Fibroblast of mammary gland (primary cell): ENCODE measurements around the gene SURF6.
A peak's percentile ranks its signal among the peaks of the same experiment; 100 is the strongest.
"Not testable (repeated sequence)": the region's sequence is repeated elsewhere in the genome, so short reads cannot be mapped to it uniquely, and the experiment has no call there.

Experiments used
- DNase-seq: peaks from one replicate; pipeline ENCODE4 v3.0.0-alpha.2; 2010; ENCODE audit warnings: low read depth
- H3K4me3 ChIP-seq: 2 replicates; pipeline ENCODE4 v1.5.1; 2011; ENCODE audit warnings: low read depth, mild to moderate bottlenecking, low read length, moderate library complexity; ENCODE audit not compliant: control insufficient read depth
- CTCF ChIP-seq: conservative IDR thresholded peaks from 2 replicates; pipeline ENCODE4 v1.5.1; 2011; ENCODE audit warnings: low read depth, low read length, inconsistent platforms; ENCODE audit not compliant: control insufficient read depth, insufficient read depth

Gene SURF6

DNA sequence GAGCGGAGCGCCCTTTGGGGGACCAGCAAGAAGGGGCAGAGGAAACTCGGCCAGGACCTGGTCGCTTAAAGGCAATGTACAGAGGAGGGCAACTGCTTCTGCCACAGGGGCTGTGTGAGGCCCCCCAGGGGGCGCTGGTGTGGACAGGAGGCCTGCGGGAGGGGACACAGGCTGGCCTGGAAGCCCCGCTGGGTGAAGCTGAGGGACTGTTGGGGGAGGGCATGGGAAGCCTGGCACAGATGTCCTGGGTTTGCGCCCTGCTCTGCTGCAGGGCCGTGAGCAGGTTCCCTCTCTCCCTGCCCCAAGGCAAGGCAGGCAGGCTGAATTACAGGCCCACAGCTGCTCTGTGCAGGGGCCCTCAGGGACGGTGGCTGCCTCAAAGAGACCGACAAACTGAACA lies 6.6 kb upstream of the SURF6 start:
- DNase-seq: no peak
- peak; percentile 24 for TF ChIP-seq CTCF
- H3K4me3 ChIP-seq: no peak overlapping the region

DNA sequence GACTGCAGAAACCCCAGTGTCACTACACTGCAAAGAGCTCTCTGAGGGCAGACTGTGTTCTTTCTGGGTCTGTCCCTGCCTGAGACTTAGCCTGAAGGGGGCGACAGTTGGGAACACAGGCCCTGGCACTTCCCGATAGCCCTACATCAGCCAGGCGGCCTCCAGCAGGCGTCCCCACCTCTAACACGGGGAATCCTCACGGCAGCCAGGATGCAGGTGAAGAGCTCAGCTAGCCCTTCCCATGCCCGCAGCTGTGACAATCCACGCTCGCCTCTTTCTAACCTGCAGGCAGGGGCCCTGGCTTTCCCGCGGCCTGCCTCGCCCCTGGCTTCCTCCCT lies 6.0 kb upstream of the SURF6 start:
- no peak for TF ChIP-seq CTCF
- no peak overlapping the region for H3K4me3 ChIP-seq
- no peak for DNase-seq

GRCh38 chr9:133341369-133342068 lies 5.5 kb upstream of the SURF6 start:
- H3K4me3 ChIP-seq: no peak overlapping the region
- TF ChIP-seq CTCF: no peak
- no peak for DNase-seq

DNA sequence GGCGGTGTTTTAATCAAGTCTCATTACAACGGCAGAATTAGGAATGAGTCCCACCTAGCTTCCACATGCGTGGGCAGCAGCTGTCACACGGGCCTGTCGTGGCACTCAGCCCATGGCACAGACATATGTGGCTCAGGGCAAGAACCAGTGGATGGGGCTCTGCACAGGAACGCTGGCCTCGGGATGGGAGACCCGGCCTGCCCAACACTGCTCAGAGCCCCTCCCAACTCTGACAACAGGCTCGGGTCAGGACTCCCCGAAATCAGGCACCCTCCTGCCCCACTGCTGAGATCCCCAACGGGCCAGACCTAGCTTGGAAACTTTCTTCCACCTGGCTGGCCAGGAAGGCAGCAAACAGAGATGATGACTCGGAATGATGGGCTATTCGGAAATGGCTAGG lies 4.9 kb upstream of the SURF6 start:
- DNase-seq: no peak
- no peak overlapping the region for H3K4me3 ChIP-seq
- no peak for TF ChIP-seq CTCF

GRCh38 chr9:133340256-133340655 lies 4.3 kb upstream of the SURF6 start:
- no peak for DNase-seq
- H3K4me3 ChIP-seq: no peak overlapping the region
- no peak for TF ChIP-seq CTCF

- no peak for DNase-seq
- TF ChIP-seq CTCF: no peak
- H3K4me3 ChIP-seq: no peak overlapping the region
Observed at GRCh38 chr9:133339641-133340040, 3.7 kb upstream of the SURF6 start.

GRCh38 chr9:133334888-133335287 lies 1.1 kb downstream of the SURF6 start:
- H3K4me3 ChIP-seq: peak overlapping the region; percentile 95
- DNase-seq: not testable (repeated sequence)

GRCh38 chr9:133334161-133334560 lies 1.8 kb downstream of the SURF6 start:
- DNase-seq: no peak
- no peak for TF ChIP-seq CTCF
- H3K4me3 ChIP-seq: no peak overlapping the region
